Erythroblast (primary cell): Measurements from ENCODE around the gene OPHN1.

ENCODE experiments used
- GATA1 ChIP-seq: IDR thresholded peaks from 2 replicates; pipeline ENCODE4 v1.6.1; 2011; ENCODE audit warnings: low read depth, mild to moderate bottlenecking, control low read depth, low read length, moderate library complexity
- POLR2A ChIP-seq: IDR thresholded peaks from 2 replicates; pipeline ENCODE4 v1.6.1; 2011; ENCODE audit warnings: mild to moderate bottlenecking, low read length

DNA sequence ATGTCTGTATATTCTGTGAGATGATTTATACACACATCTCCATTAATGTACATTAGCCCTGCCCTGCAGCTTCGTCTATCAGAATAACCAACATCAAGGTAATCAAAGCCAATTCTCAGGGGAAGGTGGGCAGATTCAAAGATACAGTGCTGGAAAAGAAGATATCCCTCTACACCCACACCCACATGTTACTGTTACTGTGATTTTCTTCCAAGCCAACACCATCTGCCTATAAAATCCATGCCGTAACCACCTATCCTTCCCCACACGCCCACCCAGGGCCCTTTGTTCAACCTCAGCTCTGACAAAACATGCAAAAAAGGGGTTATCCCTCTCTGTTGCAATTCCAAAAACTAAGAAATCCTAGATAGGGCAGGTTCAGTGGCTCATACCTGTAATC lies 20.0 kb downstream of the OPHN1 start:
- TF ChIP-seq POLR2A (no peak), GATA1 (no peak)
